DMS79 treated with DMSO at 0.1 percent for 48 hours (cell line): ENCODE data around the gene TSACC.
A peak's percentile ranks its signal among the peaks of the same experiment; 100 is the strongest.

Experiments
- DNase-seq: peaks from one replicate; lab custom pipeline; 2025; lab: John Stamatoyannopoulos, UW

TSACC gene

DNA sequence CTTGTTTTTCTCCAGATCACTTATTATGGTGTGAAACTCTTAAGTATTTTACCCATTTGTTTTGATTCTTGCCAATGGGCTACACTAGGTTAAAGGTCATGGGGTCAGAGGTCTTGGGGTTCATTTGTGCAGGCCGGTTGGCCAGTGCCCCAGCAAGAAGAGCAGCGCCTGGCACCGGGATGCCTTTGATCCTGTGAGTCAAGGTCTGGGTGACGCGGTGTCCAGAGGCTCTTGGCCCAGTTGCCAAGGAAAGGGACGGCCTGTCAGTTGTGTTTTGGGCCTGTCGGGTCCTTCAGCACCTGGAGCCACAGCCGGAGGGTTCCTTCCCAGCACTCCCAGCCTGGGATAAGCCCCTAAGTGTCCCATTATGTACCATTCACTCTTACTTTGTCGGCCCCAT lies 55.8 kb downstream of the TSACC start:
- no peak for DNase-seq

DNA sequence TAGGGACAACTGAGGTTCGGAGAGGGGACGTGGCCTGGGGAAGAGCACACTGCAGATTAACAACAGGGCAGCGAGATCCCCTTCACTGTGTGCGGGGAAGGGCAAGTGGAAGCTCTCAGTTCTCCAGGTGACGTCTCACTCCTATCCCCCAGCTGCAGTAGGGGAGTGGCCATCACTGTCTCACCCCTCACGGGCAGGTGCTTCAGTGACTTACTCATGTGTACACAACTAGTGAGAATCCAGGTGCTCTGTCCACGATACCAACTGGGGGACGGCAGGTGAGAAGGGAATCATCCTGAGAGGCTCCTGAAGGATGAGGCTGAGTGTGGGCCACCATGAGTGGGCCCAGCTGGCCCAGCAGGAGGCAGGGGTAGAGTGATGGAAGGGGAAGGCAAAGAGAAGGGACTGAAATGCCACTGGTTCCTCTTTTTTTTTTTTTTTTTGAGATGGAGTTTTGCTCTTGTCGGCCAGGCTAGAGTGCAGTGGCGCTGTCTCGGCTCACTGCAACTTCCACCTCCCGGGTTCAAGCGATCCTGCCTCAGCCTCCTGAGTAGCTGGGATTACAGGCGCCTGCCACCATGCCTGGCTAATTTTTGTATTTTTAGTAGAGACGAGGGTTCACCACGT lies 56.6 kb downstream of the TSACC start:
- peak; percentile 29 for DNase-seq
